ENCODE data around the gene ARHGAP21.
"Not testable (repeated sequence)": the region's sequence is repeated elsewhere in the genome, so short reads cannot be mapped to it uniquely, and the experiment has no call there.

Gene ARHGAP21

DNA sequence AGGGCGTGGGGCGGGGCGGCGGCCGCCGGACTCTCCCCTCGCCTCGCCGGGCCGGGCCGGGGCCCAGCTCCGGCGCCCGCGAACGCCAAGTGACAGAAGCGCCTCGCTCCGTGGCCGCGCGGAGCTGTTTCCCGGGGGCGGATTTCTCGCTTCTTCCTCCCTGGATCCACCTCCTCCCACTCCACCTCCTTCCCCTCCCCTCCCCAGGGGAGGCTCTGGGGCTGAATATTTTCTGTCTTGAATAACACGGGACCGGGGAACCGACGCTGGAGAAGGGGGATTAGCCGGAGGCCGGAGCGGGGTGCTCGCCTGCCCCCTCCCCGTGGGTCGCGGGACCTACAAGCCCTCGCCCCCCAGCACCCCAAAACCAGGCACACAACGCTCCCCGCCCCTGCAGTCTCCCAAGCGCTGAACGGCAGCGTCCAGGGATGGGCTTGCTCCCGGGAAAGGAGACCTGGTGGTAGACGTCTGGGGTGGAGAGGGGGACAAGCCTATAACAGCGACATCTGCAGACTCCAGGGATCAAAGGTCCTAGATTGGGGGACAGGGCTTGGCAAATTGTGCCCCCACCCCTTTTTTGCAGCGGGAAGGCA, at the start of gene ARHGAP21:
Gene ARHGAP21, minus strand, starts transcription at position 100 of the 593 bp plus-strand sequence. CDS start 1,988 bp downstream, outside the sequence.
- in situ Hi-C loops (cut with HindIII; ENCODE audit: low sequenced_read_pairs): no loop called here

DNA sequence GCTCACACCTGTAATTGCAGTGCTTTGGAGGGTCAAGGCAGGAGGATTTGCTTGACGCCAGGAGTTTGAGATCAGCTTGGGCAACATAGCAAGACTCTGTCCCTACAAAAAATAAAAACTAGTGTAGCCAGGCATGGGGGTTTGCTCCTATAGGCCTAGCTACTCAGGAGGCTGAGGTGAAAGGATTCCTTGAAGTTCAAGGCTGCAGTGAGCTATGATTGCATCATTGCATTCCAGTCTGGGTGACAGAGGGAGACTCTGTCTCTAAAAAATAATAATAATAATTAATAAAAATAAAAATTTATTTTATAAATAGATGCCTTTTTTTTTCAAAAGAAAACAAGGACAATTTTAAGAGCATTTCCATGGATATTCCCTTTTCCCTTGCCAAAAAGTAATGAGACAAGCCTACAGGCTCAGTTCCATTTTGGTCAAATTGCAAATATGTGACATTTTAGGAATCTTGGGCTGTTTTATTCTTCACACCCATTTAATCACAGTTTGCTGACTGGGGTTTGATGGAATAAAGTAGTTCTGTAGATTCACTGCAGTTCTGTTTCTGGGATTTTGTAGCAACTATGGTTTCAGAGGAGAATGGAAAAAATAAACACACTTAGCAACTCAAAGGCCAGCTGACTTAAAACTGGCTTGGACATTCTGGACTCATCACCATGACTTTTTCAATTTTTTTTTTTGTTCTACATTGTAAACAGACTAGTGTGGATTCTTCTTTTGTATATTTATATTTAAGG, 48.4 kb upstream of the ARHGAP21 start:
- in situ Hi-C loops (cut with HindIII; ENCODE audit: low sequenced_read_pairs): no loop called here

DNA sequence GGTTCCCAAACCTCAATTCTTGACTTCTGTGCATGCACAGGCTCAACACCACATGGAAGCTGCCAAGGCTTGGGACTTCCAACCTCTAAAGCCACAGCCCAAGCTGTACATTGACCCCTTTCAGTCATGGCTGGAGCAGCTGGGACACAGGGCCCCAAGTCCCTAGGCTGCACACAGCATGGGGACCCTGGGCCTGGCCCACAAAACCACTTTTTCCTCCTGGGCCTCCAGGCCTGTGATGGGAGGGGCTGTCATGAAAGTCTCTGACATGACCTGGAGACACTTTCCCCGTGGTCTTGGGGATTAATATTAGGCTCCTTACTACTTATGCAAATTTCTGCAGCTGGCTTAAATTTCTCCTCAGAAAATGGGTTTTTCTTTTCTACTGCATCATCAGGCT, 41.3 kb upstream of the ARHGAP21 start:
- in situ Hi-C loops (cut with HindIII; ENCODE audit: low sequenced_read_pairs): not testable (repeated sequence)

DNA sequence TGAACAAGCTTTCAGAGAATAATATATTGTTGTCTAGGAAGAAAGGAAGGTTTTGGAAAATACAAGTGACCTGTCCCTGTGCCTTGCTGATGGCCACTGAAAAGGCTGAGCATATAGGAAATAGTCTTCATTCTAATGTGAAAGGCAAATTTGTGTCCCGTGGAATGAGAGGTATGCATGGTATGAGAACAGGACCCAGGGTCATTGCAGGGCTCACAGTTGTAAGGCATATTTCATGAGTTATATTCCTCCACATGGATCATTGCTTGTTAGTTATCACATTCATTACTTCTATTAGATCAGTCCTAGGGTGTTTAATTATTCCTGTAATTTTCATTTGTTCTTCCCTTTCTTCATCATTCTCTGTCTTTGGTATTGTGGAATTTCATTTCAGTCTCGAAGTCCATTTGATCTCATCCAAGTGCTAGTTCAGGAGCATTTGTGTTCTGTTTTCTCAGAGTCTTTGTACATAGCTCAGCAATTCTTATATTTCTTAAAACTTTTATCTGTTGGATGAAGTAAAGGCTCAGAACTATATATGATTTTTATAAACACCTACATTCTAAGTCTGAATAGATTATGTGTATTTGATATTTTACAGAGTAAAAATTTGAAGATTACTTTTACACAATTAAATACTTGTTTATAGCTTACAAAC, 39.4 kb upstream of the ARHGAP21 start:
- in situ Hi-C loops (cut with HindIII; ENCODE audit: low sequenced_read_pairs): no loop called here

DNA sequence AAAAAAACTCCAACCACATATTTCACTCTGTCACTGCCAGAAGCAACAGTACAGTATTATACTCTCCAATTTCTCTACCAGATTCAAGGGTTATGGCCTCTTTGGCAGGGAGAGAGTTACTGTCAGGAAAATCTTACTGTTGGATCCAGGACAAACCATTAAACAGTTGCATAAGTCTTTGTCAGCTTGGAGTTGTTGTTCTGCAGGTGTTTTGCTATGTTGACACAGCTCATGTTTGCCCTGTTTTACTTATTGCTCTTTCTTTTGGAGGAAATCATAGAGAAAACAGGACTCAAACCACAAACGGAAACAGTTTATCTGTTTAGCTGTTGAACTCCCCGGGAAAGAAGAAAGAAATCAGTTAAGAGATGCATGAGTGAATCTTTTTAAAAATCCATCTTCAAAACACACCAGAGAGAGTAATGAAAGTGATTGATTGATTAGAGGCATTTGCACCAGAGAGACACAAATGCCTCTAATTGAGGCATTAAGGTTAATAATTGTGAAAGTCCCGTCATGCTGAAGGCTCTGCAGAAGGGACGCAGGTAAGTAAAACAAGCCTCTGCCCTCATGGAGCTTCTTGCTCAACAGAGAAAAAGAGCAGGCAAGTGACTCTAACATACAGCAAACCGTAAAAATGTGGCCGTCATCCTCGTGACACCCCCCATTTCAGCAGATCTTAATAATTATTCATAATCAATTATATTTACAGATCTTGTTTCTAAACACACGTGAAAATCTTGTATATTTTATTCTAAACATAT, 38.7 kb upstream of the ARHGAP21 start:
- in situ Hi-C loops (cut with HindIII; ENCODE audit: low sequenced_read_pairs): no loop called here

DNA sequence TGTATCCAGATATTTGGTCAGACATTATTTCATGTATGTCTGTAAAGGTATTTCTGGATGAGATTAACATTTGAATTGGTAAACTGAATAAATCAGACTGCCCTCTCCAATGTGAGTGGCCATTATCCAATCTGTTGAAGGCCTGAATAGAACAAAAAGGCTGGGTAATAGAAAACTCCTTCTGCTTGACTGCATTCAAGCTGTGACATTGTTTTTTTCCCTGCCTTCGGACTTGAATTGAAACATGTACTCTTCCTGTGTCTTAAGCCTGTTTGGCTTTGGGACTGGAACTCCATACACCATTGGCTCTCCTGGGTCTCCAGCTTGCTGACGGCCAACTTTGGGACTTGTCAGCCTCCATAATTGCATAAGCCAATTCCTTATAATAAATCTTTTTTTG, 36.0 kb upstream of the ARHGAP21 start:
- in situ Hi-C loops (cut with HindIII; ENCODE audit: low sequenced_read_pairs): no loop called here

DNA sequence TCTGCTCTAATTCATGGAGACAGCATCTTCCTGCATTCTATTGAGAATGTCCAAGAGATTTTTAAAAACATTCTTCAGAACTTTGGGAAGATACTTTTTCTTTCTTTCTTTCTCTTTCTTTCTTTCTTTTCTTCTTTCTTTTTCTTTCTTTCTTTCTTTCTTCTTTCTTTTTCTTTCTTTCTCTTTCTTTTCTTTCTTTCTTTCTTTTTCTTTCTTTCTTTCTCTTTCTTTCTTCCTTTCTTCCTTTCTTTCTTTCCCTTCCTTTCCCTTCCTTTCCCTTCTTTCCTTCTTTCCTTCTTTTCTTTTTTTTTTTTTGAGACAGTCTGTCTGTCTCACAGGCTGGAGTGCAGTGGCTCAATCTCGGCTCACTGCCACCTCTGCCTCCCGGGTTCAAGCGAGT, 34.6 kb upstream of the ARHGAP21 start:
- in situ Hi-C loops (cut with HindIII; ENCODE audit: low sequenced_read_pairs): not testable (repeated sequence)

DNA sequence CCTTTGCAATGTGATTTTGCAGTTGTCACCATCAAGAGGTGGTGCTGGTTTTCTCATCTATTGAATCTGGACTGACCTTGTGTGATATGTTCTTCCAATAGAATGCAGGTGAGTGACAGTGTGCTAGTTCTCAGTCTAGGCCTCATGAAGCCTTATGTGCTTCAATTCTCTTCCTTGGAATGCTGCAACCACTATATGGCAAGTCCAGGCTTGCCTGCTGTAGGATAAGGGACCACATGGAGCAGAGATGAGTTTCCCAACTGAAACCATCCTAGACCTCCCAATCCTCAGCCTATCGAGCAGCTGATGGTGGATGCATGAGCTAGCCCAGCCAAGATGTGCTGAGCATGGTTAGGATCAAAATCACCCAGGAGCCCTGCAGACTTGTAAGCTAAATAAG, 32.6 kb upstream of the ARHGAP21 start:
- in situ Hi-C loops (cut with HindIII; ENCODE audit: low sequenced_read_pairs): no loop called here

DNA sequence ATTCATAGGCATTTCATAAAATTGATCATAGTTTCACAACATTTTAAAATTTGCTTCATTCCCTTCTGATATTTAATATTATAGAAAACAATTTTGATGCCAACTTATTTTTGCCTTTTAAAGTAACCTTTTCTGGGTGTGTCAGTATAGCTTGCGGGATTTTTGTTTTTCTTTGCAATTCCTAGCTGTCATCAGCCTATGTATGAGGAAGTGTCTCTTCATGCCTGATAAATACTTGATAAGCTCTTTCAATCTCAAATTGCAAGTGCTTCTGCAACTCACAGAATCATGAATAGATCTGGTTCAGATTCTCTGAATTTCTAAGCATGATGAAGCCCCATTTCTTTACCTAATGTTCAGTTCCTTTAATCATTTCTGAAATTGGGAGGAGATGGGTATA, 28.0 kb upstream of the ARHGAP21 start:
- in situ Hi-C loops (cut with HindIII; ENCODE audit: low sequenced_read_pairs): no loop called here

DNA sequence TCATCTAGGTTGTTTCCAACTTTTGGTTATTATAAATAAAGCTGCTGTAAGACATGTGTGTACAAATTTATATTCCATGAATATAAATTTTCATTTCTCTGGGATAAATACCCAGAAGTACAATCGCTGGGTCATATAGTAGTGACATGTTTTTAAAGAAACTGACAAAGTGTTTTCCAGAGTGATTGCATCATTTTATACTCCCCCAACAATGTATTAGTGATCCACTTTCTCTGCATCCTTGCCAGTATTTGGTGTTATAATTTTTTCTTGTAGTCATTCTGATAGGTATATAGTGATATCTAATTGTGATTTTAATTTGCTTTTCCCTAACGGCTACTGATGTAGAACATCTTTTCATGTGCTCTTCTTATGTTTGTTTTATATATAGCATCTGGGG, 27.0 kb upstream of the ARHGAP21 start:
- in situ Hi-C loops (cut with HindIII; ENCODE audit: low sequenced_read_pairs): no loop called here

DNA sequence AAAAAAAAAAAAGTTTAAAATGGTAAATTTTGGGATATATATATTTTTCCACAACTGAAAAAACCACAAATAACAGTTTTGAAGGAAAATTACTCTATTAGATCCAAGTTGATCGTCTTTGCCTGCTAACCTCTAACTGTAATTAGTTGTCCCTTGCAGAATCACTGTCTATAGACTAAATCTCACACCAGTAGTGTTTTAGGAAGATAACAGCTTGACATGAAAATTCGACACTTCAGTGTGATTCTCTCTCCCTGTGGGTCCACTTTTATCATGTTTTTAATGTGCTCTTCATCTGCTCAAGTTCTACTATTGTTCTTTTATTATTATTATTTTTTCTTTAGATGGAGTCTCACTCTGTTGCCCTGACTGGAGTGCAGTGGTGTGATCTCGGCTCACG, 24.5 kb upstream of the ARHGAP21 start:
- in situ Hi-C loops (cut with HindIII; ENCODE audit: low sequenced_read_pairs): loop anchor here (10.0 kb wide), 1 partner anchor 97 kb away; no protein-coding TSS in a partner anchor

DNA sequence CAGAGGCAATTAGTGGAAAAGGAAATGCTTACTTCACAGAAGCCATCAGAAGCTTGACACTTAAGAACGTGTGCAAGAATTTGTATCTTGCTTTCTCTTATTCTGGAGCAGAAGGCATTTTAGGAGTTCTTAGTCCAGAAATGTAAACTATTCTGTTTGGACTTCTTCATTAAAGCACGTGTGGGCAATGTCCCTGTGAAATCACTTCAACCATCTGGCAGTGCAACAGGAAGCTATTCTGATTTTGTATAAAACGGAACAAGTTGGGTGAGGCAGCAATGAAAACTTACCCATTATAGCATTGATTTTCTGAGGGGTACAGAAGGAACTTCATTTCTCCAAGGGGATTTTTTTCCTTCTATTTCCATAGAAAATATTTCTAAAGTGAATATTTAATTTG, 21.3 kb upstream of the ARHGAP21 start:
- in situ Hi-C loops (cut with HindIII; ENCODE audit: low sequenced_read_pairs): loop anchor here (10.0 kb wide), 1 partner anchor 100 kb away; no protein-coding TSS in a partner anchor

DNA sequence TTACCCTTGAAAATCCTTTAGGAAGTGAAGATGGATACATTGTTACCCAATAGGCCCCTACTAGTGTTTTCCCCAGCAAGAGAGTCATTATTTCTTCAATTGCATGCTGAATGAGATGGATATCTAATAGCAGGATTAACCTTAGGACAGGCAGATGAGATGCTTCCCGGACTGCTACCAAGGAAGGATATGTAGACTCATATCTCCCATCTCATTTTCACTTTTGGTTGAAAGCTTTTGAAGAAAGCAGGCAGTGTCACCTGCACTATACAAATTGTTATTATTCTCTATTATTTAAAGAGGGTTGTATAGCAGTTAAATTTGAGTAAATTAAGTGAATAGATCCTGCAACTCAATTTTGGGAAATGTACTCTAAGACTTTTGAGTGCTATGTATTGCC, 17.0 kb upstream of the ARHGAP21 start:
- in situ Hi-C loops (cut with HindIII; ENCODE audit: low sequenced_read_pairs): loop anchor here (10.0 kb wide), 1 partner anchor 104 kb away; no protein-coding TSS in a partner anchor

DNA sequence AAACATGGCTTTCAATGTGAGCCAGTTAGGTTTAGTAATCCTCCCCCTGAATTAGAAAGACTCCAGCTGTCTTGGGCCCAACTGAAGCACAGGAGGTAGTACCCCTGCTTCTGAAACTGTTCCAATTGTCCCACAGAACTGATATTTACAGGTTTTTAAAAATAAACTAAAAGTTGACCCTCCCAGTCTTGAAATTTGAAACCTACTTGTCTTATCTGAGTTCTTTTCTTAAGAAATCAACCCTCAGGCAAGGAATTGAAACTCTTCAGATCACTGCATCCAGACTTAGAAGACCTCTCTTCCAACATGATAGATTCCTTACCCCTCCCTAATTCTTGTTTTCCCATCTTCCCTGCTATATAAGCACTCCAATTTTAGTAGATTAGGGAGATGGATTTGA, 13.3 kb upstream of the ARHGAP21 start:
- in situ Hi-C loops (cut with HindIII; ENCODE audit: low sequenced_read_pairs): no loop called here

DNA sequence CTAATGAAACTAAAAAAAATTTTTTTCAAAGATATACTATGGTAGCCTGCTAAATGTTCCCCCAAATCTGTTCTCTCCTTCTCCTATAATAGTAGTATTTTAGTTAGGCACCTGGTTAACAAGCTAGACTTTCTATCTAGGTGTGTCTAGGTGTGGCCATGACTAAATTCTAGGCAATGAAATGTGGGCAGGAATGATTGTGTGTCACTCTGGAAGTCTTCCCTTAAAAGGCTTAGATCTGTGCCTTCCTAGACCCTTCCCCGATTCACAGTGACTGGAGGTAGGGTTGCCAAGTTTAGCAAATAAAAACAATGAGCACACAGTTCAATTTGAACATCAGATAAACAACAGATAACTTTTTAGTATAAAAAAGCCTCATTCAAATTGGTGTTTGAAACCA, 8.3 kb upstream of the ARHGAP21 start:
- in situ Hi-C loops (cut with HindIII; ENCODE audit: low sequenced_read_pairs): no loop called here

DNA sequence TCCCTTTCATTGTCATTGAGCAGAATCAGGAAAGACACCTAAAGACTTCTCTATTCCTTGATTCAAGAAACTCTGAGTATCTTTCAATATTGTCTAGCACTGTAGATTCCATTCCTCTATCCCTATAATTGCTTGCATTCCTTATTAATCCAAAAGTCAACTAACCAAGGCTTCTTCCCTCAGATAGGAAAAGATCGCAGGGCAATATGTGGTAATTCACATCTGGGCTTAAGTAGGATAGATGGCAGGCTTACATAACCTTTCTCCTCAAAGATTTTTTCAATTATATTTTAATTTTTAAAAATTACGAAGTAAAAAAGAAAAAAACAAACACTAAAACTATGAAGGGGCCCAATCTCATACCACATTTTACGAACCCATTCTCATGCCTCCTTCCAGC, 7.1 kb upstream of the ARHGAP21 start:
- in situ Hi-C loops (cut with HindIII; ENCODE audit: low sequenced_read_pairs): no loop called here

DNA sequence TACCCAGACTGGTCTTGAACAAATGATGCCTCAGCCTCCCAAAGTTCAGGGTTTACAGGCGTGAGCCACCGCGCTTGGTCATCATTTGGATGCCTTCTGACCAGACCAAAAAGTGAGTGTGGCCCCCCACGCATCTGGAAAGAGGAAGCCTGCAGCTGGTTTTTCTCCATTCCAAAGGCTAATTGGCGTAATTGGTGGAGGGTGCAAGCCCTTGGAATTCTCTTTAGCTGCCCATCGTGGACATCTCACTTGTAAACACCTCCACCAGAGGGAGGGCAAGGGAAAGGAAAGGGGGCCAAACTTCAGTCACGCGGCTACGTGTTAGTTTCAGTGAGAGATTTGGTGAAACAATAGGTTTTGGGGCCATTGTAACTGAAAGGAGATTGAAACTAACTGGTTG, 4.1 kb upstream of the ARHGAP21 start:
- in situ Hi-C loops (cut with HindIII; ENCODE audit: low sequenced_read_pairs): no loop called here

DNA sequence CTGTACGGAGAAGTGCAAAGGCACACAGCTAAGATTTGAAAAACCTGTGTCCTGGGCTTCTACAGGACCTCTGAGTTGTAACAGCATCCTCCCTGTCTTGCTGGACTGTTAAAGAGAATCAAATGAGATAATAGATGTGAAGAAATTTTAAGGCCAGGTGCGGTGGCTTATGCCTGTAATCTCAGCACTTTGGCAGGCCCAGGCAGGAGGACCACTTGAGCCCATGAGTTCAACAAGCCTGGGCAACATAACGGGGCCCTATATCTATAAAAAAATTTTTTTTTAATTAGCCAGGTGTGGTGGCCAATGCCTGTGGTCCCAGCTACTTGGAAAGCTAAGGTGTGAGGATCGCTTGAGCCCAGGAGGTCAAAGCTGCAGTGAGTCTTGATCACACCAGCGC, 2.9 kb upstream of the ARHGAP21 start:
- in situ Hi-C loops (cut with HindIII; ENCODE audit: low sequenced_read_pairs): no loop called here

DNA sequence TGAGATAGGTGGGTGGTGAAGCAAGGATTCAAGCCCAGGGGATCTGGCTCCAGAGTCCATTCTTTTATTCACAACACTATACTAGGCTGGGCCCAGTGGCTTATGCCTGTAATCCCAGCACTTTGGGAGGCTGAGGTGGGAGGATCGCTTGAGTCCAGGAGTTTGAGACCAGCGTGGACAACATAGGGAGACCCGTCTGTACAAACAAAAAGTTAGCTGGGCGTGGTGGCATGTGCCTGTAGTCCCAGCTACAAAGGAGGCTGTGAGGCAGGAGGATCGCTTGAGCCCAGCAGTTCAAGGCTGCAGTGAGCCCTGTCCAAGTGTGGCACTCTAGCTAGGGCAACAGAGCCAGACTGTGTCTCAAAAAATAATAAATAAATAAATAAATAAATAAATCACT, 2.3 kb upstream of the ARHGAP21 start:
- in situ Hi-C loops (cut with HindIII; ENCODE audit: low sequenced_read_pairs): not testable (repeated sequence)

DNA sequence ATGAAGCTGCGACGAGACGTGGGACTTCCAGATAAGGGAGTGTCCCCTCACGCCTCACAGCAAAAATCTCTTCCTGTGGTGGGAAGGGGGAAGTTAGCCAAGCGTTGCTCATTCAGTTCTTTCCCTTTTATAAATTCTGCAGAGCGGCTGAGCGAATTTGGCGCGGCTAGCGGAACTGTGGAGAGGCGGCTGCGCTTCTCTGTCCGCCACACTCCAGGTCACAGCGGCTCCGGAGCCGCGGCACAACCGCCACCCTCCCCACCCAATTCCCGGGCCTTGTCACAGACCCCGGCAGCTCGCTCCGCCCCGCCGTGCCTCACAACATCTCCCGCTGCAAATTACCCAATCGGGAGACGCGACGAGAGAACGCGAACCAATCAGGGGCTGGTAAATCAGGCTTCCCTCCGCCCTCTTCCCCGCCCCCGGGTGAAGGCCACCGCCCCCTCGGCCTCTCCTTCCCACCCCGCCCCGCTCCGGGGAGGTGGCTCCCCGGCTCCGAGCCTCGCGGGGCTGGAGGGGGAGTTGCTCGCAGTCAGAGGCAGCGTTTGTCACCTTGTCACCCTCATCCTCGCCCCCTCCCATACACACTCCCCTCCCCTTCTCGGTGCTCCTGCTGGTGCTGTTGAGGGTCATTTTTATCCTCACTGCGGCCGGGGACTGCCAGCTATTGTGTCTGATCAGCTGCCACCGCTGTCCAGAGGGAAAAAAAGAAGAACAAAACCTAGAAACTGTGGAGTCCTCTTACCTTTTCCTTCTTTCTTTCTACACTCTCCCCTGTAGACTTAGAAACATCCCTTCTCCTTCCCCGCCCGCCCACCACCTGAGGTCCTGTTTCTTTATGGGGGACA, 918 bp upstream of the ARHGAP21 start:
- in situ Hi-C loops (cut with HindIII; ENCODE audit: low sequenced_read_pairs): no loop called here
